B cell (primary cell): Measurements from ENCODE around the gene FIG4.

Experiments used
- EZH2 ChIP-seq: IDR thresholded peaks from 2 replicates; pipeline ENCODE4 v1.6.1; 2012; ENCODE audit warnings: borderline replicate concordance, low read depth, mild to moderate bottlenecking, moderate library complexity, low read length; ENCODE audit not compliant: insufficient read depth, poor library complexity, severe bottlenecking
- TF ChIP-seq, protein P1 (sequence below): fragments of 200-600 bp; IDR thresholded peaks from one replicate; pipeline ENCODE4 v1.8.0; 2022; ENCODE audit warnings: antibody characterized with exemption, mild to moderate bottlenecking

DNA sequence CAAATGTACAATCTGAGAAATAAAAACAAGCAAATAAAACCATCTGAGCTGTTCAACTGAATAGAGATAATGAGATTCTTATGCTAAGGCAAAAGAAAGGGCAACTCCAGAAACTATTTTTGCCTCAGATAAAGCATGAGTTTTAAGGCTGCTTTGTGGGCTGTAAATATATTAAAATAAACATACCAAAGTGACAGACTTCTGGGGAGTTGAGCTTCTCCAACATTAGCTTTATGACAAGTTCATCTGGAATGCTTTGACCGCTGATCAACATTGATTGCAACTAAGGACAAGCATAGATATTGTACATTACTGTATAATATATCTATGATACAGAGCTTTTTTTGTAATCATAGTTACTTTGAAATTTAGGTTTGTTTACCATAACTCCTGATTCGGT lies 19.4 kb upstream of the FIG4 start:
- TF ChIP-seq, protein P1, sequence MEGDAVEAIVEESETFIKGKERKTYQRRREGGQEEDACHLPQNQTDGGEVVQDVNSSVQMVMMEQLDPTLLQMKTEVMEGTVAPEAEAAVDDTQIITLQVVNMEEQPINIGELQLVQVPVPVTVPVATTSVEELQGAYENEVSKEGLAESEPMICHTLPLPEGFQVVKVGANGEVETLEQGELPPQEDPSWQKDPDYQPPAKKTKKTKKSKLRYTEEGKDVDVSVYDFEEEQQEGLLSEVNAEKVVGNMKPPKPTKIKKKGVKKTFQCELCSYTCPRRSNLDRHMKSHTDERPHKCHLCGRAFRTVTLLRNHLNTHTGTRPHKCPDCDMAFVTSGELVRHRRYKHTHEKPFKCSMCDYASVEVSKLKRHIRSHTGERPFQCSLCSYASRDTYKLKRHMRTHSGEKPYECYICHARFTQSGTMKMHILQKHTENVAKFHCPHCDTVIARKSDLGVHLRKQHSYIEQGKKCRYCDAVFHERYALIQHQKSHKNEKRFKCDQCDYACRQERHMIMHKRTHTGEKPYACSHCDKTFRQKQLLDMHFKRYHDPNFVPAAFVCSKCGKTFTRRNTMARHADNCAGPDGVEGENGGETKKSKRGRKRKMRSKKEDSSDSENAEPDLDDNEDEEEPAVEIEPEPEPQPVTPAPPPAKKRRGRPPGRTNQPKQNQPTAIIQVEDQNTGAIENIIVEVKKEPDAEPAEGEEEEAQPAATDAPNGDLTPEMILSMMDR = no peak
- no peak for TF ChIP-seq EZH2
